CD8-positive, alpha-beta memory T cell (primary cell): ENCODE results near the gene PHF20. TPM values are rescaled to one million over a fixed set of nuclear protein-coding genes. Genes with fewer than 3 reads are reported as not detected.
"Not testable (repeated sequence)": the region's sequence is repeated elsewhere in the genome, so short reads cannot be mapped to it uniquely, and the experiment has no call there.

Experiments
- CTCF ChIA-PET: fragments of 350-600 bp; sonication (Branson Sonifier 250); formaldehyde crosslinking; loops from one replicate; lab custom pipeline; 2021; ENCODE audit warnings: antibody characterized with exemption; lab: Charles Lee
- POLR2A ChIA-PET: fragments of 350-600 bp; sonication (Branson Sonifier 250); formaldehyde crosslinking; loops from one replicate; lab custom pipeline; 2021; ENCODE audit warnings: antibody characterized with exemption; lab: Charles Lee
- DNase-seq, 5 donors: peaks; one replicate each; pipeline versions ENCODE4 v3.0.0 to v3.0.0-alpha.2; 2020 to 2022; ENCODE audit warnings: mixed read lengths in 1 of 5
- H3K27ac ChIP-seq: one replicate; pipeline ENCODE4 v1.7.0; 2013; ENCODE audit warnings: low read depth, mild to moderate bottlenecking, low read length, moderate library complexity
- H3K27me3 ChIP-seq: 2 replicates; pipeline ENCODE4 v1.7.0; 2013; ENCODE audit warnings: low read length, mild to moderate bottlenecking; ENCODE audit not compliant: insufficient read depth, poor library complexity, severe bottlenecking
- H3K36me3 ChIP-seq: 2 replicates; pipeline ENCODE4 v1.7.0; 2013; ENCODE audit warnings: mild to moderate bottlenecking, low read length, moderate library complexity; ENCODE audit not compliant: insufficient read depth
- H3K4me1 ChIP-seq: 2 replicates; pipeline ENCODE4 v1.7.0; 2013; ENCODE audit warnings: mild to moderate bottlenecking, low read length, moderate library complexity; ENCODE audit not compliant: insufficient read depth
- H3K4me3 ChIP-seq: 2 replicates; pipeline ENCODE4 v1.7.0; 2013; ENCODE audit warnings: mild to moderate bottlenecking, low read length
- H3K9me3 ChIP-seq: 2 replicates; pipeline ENCODE4 v1.7.0; 2013; ENCODE audit warnings: mild to moderate bottlenecking, low read length
- H3K27ac Mint-ChIP-seq, 8 donors: one replicate each; pipeline ENCODE4 v1.8.0; 2020 to 2021; ENCODE audit warnings: mixed read lengths in 8 of 8, mild to moderate bottlenecking in 6 of 8, inconsistent platforms in 3 of 8, moderate library complexity in 3 of 8
- H3K27me3 Mint-ChIP-seq, 2 donors: one replicate each; pipeline ENCODE4 v1.8.0; 2020 to 2021; ENCODE audit warnings: mixed read lengths in 2 of 2, mild to moderate bottlenecking in 1 of 2, moderate library complexity in 1 of 2
- H3K36me3 Mint-ChIP-seq, 3 donors: one replicate each; pipeline ENCODE4 v1.8.0; 2020 to 2021; ENCODE audit warnings: mixed read lengths in 3 of 3, inconsistent platforms in 1 of 3, mild to moderate bottlenecking in 1 of 3
- H3K4me1 Mint-ChIP-seq, 3 donors: one replicate each; pipeline ENCODE4 v1.8.0; 2020 to 2021; ENCODE audit warnings: mixed read lengths in 3 of 3, inconsistent platforms in 1 of 3, mild to moderate bottlenecking in 1 of 3
- H3K4me3 Mint-ChIP-seq, 7 donors: one replicate each; pipeline ENCODE4 v1.8.0; 2020 to 2021; ENCODE audit warnings: mixed read lengths in 7 of 7, mild to moderate bottlenecking in 6 of 7, moderate library complexity in 4 of 7, inconsistent platforms in 2 of 7
- H3K9me3 Mint-ChIP-seq, 5 donors: one replicate each; pipeline ENCODE4 v1.8.0; 2020 to 2022; ENCODE audit warnings: mixed read lengths in 5 of 5, mild to moderate bottlenecking in 3 of 5, moderate library complexity in 2 of 5, inconsistent platforms in 1 of 5
- polyA plus RNA-seq: library from polyadenylated mRNA; unstranded; fragments of 300-500 nt; fragmentation: Illumina TruSeq; gene quantifications from one replicate; pipeline ENCODE4 v1.2.3, GENCODE V29; 2021
- total RNA-seq, 2 experiments: library from RNA; stranded (reverse); gene quantifications; one replicate each; pipeline ENCODE4 v1.2.3, GENCODE V29; 2021

The PHF20 gene
- total and polyA plus RNA-seq, 3 experiments from 2014 or later = 53.9 to 124 (median 54.3) TPM

GRCh38 chr20:35881676-35882075 is 109.9 kb downstream of the PHF20 start:
- H3K9me3 ChIP-seq = no peaks in the 10 kb centered on the region
- POLR2A ChIA-PET = no interaction called here
- DNase-seq = no peak
- H3K9me3 Mint-ChIP-seq = no peaks in the 10 kb centered on the region
- no peaks in the 10 kb centered on the region for H3K27me3 ChIP-seq
- H3K36me3 ChIP-seq = peaks cover 11% of the 10 kb centered on the region
- H3K4me1 ChIP-seq = no peaks in the 10 kb centered on the region
- CTCF ChIA-PET = interaction anchor here (2.0 kb wide), 1 partner anchor 418 kb away, joined by 5 read pairs; no protein-coding TSS in a partner anchor
- H3K27ac ChIP-seq = no peak overlapping the region
- H3K4me3 ChIP-seq = no peak overlapping the region
- H3K4me3 Mint-ChIP-seq = no peak overlapping the region
- no peaks in the 10 kb centered on the region for H3K27me3 Mint-ChIP-seq
- H3K4me1 Mint-ChIP-seq = peaks cover 16 to 32% (median 25%) of the 10 kb centered on the region in 3 donors
- peaks cover 0 to 36% (median 12%) of the 10 kb centered on the region in 3 donors for H3K36me3 Mint-ChIP-seq
- H3K27ac Mint-ChIP-seq = peak overlapping the region in 2 of 8 donors; percentile 23 to 47

- not testable (repeated sequence) for H3K27me3 Mint-ChIP-seq, H3K9me3 ChIP-seq, H3K4me1 ChIP-seq
Measured at GRCh38 chr20:35882427-35883161, 110.8 kb downstream of the PHF20 start.

GRCh38 chr20:35883336-35883777 is 111.5 kb downstream of the PHF20 start:
- Mint-ChIP-seq H3K36me3 (peaks cover 0 to 37% (median 5%) of the 10 kb centered on the region in 3 donors), H3K9me3 (no peaks in the 10 kb centered on the region), H3K4me1 (peaks cover 14 to 27% (median 20%) of the 10 kb centered on the region in 3 donors), H3K27ac (peak overlapping the region in 3 of 8 donors; percentile 38 to 86 (median 48)), H3K27me3 (no peaks in the 10 kb centered on the region), H3K4me3 (no peak overlapping the region)
- Histone ChIP-seq H3K4me3 (no peak overlapping the region), H3K9me3 (no peaks in the 10 kb centered on the region), H3K36me3 (peaks cover under 1% of the 10 kb centered on the region), H3K4me1 (peaks cover 4% of the 10 kb centered on the region), H3K27ac (no peak overlapping the region), H3K27me3 (no peaks in the 10 kb centered on the region)
- ChIA-PET POLR2A (interaction anchor here (0.6 kb wide), 1 partner anchor 103 kb away, joined by 3 read pairs; no protein-coding TSS in a partner anchor), CTCF (interaction anchor here (1.3 to 2.0 kb wide), 3 partner anchors 282 to 420 kb away, joined by 4 to 6 read pairs (median 5); no protein-coding TSS in a partner anchor)
- DNase-seq = no peak

More at GRCh38 chr20:35882427-35883161, 110.8 kb downstream of the PHF20 start:
- H3K9me3 Mint-ChIP-seq, DNase-seq, POLR2A ChIA-PET, H3K27me3 ChIP-seq, H3K27ac ChIP-seq, H3K36me3 ChIP-seq, H3K4me3 ChIP-seq, H3K4me3 Mint-ChIP-seq: not testable (repeated sequence)
- Mint-ChIP-seq H3K36me3 (peaks cover 0 to 40% (median 10%) of the 10 kb centered on the region in 3 donors), H3K4me1 (peaks cover 16 to 32% (median 25%) of the 10 kb centered on the region in 3 donors), H3K27ac (peak overlapping the region in 2 of 8 donors; percentile 29 to 61)
- CTCF ChIA-PET = interaction anchor here (1.3 to 2.0 kb wide), 2 partner anchors 281 to 419 kb away, joined by 4 to 5 read pairs; no protein-coding TSS in a partner anchor

DNA sequence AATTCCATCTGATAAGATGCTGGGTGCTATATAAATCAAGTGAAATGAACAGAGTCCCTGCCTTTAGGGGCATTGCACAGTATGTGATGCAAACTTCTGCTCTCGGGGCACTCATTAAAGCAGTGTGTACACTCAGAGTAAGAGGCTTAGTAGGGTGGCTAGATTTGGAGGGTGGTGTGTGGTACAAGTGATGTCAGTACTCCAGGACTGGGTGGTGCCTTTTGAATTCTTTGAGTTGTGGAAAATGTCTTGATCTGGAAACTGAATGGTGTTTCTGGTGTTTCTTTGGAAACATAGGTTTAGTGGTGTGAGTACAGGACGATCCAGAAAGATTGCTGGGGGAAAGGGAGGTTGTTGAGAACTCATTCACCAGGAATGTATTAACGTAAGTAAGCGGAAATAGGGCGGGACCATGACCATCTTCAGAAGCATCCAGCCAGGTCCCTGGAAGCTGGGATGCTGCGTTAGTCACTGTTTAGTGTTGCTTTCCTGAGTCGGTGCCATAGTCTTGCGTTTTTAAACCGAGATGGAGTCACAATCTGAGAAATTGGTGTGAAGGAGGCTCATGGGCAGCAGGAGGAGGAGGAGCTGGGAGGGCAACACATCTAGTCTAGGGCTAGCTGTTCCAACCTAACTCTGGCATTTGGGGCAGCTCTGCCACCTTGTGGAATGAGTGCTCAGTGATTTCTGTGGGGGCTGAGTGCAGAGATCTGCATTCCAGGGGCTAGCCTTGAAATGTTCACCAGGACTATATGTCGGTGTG is 112.1 kb downstream of the PHF20 start:
- Histone ChIP-seq H3K27me3 (no peaks in the 10 kb centered on the region), H3K36me3 (no peaks in the 10 kb centered on the region), H3K4me3 (no peak overlapping the region), H3K9me3 (no peaks in the 10 kb centered on the region), H3K4me1 (peaks cover 4% of the 10 kb centered on the region), H3K27ac (no peak overlapping the region)
- DNase-seq = peak; percentile 20 to 69 (median 44)
- Mint-ChIP-seq H3K27ac (peak overlapping the region in 5 of 8 donors; percentile 7 to 87 (median 48)), H3K36me3 (peaks cover 0 to 36% (median 4%) of the 10 kb centered on the region in 3 donors), H3K9me3 (no peaks in the 10 kb centered on the region), H3K4me1 (peaks cover 14 to 21% (median 15%) of the 10 kb centered on the region in 3 donors), H3K27me3 (no peaks in the 10 kb centered on the region), H3K4me3 (no peak overlapping the region)
- POLR2A ChIA-PET = interaction anchor here (0.6 kb wide), 1 partner anchor 103 kb away, joined by 3 read pairs; no protein-coding TSS in a partner anchor
- CTCF ChIA-PET = interaction anchor here (0.6 to 2.1 kb wide), 7 partner anchors 9 to 420 kb away, joined by 3 to 8 read pairs (median 8); partner anchors contain the start of gene RBM39

GRCh38 chr20:35884541-35884865 is 112.7 kb downstream of the PHF20 start:
- H3K4me3 Mint-ChIP-seq = no peak overlapping the region

GRCh38 chr20:35885212-35885611 is 113.4 kb downstream of the PHF20 start:
- Mint-ChIP-seq H3K4me1 (peaks cover 7 to 13% (median 7%) of the 10 kb centered on the region in 3 donors), H3K9me3 (no peaks in the 10 kb centered on the region), H3K36me3 (peaks cover 0 to 33% (median 4%) of the 10 kb centered on the region in 3 donors), H3K27me3 (no peaks in the 10 kb centered on the region), H3K4me3 (no peak overlapping the region), H3K27ac (no peak overlapping the region)
- no peak overlapping the region for H3K4me3 ChIP-seq
- POLR2A ChIA-PET = no interaction called here
- CTCF ChIA-PET = interaction anchor here (0.6 to 2.1 kb wide), 7 partner anchors 8 to 284 kb away, joined by 3 to 8 read pairs (median 4); partner anchors contain the start of gene RBM39
- H3K4me1 ChIP-seq = peaks cover 4% of the 10 kb centered on the region
- H3K27me3 ChIP-seq = no peaks in the 10 kb centered on the region
- H3K9me3 ChIP-seq = no peaks in the 10 kb centered on the region
- DNase-seq = no peak
- no peak overlapping the region for H3K27ac ChIP-seq
- no peaks in the 10 kb centered on the region for H3K36me3 ChIP-seq

More at GRCh38 chr20:35884541-35884865, 112.7 kb downstream of the PHF20 start:
- peaks cover 14 to 20% (median 15%) of the 10 kb centered on the region in 3 donors for H3K4me1 Mint-ChIP-seq
- POLR2A ChIA-PET = no interaction called here
- peak overlapping the region in 3 of 8 donors; percentile 36 to 87 (median 48) for H3K27ac Mint-ChIP-seq
- no peaks in the 10 kb centered on the region for H3K27me3 Mint-ChIP-seq
- Histone ChIP-seq H3K4me3 (no peak overlapping the region), H3K27ac (no peak overlapping the region), H3K27me3 (no peaks in the 10 kb centered on the region), H3K36me3 (no peaks in the 10 kb centered on the region), H3K4me1 (peaks cover 4% of the 10 kb centered on the region), H3K9me3 (no peaks in the 10 kb centered on the region)
- peaks cover 0 to 36% (median 4%) of the 10 kb centered on the region in 3 donors for H3K36me3 Mint-ChIP-seq
- CTCF ChIA-PET = interaction anchor here (0.6 to 2.1 kb wide), 8 partner anchors 9 to 421 kb away, joined by 3 to 8 read pairs (median 7); partner anchors contain the start of gene RBM39
- H3K9me3 Mint-ChIP-seq = no peaks in the 10 kb centered on the region
- DNase-seq = no peak

GRCh38 chr20:35886537-35886936 is 114.7 kb downstream of the PHF20 start:
- Histone ChIP-seq H3K4me1 (peaks cover 4% of the 10 kb centered on the region), H3K9me3 (no peaks in the 10 kb centered on the region), H3K4me3 (no peak overlapping the region), H3K27me3 (no peaks in the 10 kb centered on the region), H3K36me3 (no peaks in the 10 kb centered on the region), H3K27ac (no peak overlapping the region)
- no peaks in the 10 kb centered on the region for H3K9me3 Mint-ChIP-seq
- no peak for DNase-seq
- ChIA-PET CTCF (interaction anchor here (1.7 kb wide), 1 partner anchor 13 kb away, joined by 3 read pairs; no protein-coding TSS in a partner anchor), POLR2A (no interaction called here)
- no peaks in the 10 kb centered on the region for H3K27me3 Mint-ChIP-seq
- peak overlapping the region in 4 of 8 donors; percentile 8 to 79 (median 38) for H3K27ac Mint-ChIP-seq
- H3K4me1 Mint-ChIP-seq = peaks cover 6 to 14% (median 7%) of the 10 kb centered on the region in 3 donors
- H3K4me3 Mint-ChIP-seq = no peak overlapping the region
- H3K36me3 Mint-ChIP-seq = peaks cover 0 to 40% (median 4%) of the 10 kb centered on the region in 3 donors
